Measurements from ENCODE around the gene DLGAP5.
A peak's percentile ranks its signal among the peaks of the same experiment; 100 is the strongest.

The DLGAP5 gene

DNA sequence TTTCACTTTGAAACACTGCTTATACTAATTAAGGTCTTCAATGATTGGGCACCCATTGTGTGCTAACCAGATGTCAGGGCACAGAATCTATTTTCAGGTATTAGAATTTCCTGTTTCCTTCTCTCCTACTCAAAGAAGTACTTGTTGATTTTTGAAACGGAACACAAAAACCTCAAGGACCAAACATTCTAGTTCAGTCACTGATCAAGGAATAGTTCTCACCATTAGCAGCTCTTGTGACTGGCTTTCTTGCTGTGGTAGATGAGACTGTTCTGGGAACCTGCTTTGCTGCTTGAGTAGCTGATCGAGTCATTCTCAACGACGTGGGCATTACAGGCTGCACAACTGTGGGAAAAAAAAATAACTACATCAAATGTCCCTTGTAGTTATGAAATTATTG lies 11.0 kb downstream of the DLGAP5 start:
- no peak for DNase-seq (ENCODE audit: low read depth)

DNA sequence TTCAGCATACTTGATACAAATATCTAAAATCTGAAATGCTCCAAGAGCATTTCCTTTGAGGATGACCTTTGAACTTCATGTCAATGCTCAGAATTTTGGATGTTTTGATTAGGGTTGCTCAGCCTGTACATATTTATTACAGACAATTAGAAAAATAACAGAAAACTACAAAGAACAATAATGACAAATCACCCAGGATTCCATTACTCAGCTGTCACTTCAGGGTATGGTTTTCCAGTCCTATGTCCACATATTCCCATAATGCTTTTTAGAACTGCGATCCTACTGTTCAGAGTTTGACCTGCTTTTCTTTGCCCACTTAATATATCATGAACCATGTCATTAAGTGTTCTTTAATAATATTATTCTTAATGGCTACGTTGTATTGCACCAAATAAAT lies 11.4 kb downstream of the DLGAP5 start:
- no peak for DNase-seq (ENCODE audit: low read depth)

DNA sequence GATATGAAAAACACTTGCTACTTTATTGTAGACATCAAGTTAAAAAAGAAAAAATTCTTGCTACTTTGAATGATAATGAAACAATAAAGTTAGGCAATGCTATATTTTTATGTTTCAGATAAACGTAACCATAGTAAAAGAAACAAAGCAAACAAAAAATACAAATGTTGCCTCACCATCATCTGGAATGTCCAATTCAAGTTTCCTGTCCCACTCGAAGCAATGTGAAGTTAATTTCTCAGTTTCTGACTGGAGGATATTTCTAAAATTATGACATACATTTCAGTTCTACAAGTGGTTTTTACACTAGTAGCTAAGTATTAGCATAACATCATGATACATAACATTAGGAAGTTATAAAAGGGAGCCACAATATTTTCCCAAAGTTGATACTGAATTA lies 20.9 kb downstream of the DLGAP5 start:
- DNase-seq (ENCODE audit: low read depth): no peak

GRCh38 chr14:55160989-55161388 lies 30.4 kb downstream of the DLGAP5 start:
- no peak for DNase-seq (ENCODE audit: low read depth)

- no peak for DNase-seq (ENCODE audit: low read depth)
Observed at GRCh38 chr14:55158412-55158811, 33.0 kb downstream of the DLGAP5 start.

DNA sequence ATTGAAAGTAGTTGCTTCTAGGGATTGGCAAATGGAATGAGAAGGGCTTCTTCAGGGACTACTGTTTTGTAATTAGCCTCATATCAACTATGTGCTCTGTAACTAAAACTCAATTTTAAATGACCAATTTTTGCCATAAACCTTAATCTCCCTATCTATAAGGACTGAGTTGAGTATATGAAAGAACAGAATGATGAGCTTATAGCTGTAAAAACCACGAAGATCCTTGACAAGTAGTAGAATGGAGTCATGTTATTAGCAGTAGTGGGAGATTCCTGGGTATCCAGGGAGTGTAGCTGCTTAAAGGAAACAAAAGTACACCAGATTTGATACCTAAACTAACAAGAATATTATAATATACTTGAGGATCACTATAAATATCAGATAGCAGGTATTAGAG lies 34.3 kb downstream of the DLGAP5 start:
- DNase-seq (ENCODE audit: low read depth): no peak

GRCh38 chr14:55153951-55154350 lies 37.4 kb downstream of the DLGAP5 start:
- no peak for DNase-seq (ENCODE audit: low read depth)

- no peak for DNase-seq (ENCODE audit: low read depth)
Observed at GRCh38 chr14:55152052-55152753, 39.2 kb downstream of the DLGAP5 start.

GRCh38 chr14:55151601-55152000 lies 39.8 kb downstream of the DLGAP5 start:
- no peak for DNase-seq (ENCODE audit: low read depth)

DNA sequence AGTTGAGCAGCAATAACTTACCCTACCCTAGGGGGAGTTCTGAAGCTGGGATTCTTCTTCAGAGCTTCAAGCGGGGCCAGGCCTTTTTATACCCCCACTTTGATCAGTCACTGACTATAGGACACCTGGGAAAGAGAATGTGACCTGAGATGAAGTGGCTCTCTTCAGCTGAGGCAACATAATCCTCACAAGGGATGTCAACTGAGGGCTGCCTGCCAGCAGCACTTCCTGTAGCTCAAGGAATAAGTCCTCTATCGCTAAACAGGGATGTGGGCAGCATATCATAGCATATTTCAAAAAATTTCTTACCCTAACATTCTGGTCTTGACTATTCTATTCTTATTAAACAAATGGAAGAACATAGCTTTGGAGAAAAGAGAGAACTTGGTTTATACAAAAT lies 45.0 kb downstream of the DLGAP5 start:
- DNase-seq (ENCODE audit: low read depth): no peak

- DNase-seq (ENCODE audit: low read depth): no peak
Observed at GRCh38 chr14:55142466-55142865, 48.9 kb downstream of the DLGAP5 start.

DNA sequence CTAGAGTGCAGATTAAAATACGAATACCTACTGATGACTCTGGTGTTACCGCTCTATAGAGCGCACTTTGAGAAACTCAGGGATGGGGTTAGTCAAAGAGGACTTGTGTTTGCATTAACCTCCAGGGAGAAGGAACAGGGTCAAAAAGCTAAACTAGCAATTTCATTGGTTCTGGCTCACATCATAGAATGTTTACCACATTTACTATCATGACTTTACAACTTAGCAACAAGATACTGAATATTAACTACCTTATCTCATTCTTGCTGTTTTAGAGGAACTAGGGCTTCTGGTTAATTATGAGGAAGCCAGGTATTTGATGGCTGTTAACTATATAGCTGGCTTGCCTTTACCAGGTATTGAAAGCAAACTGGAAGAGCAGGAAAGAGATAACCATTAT lies 49.6 kb downstream of the DLGAP5 start:
- no peak for DNase-seq (ENCODE audit: low read depth)

- DNase-seq (ENCODE audit: low read depth): no peak
Observed at GRCh38 chr14:55139696-55140509, 51.5 kb downstream of the DLGAP5 start.

GRCh38 chr14:55139141-55139540 lies 52.2 kb downstream of the DLGAP5 start:
- no peak for DNase-seq (ENCODE audit: low read depth)

DNA sequence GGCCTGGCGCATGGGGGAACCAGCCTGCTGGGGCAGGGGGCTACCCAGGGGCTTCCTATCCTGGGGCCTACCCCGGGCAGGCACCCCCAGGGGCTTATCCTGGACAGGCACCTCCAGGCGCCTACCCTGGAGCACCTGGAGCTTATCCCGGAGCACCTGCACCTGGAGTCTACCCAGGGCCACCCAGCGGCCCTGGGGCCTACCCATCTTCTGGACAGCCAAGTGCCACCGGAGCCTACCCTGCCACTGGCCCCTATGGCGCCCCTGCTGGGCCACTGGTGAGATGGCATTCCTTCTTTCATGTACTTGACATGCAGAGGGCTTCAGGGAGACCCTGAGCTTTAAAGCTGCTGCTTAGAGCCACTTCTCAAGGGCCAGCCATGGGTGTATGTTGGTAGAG lies 53.3 kb downstream of the DLGAP5 start:
- DNase-seq (ENCODE audit: low read depth): no peak

- no peak for DNase-seq (ENCODE audit: low read depth)
Observed at GRCh38 chr14:55136885-55137786, 54.2 kb downstream of the DLGAP5 start.

- no peak for DNase-seq (ENCODE audit: low read depth)
Observed at GRCh38 chr14:55136241-55136640, 55.1 kb downstream of the DLGAP5 start.

DNA sequence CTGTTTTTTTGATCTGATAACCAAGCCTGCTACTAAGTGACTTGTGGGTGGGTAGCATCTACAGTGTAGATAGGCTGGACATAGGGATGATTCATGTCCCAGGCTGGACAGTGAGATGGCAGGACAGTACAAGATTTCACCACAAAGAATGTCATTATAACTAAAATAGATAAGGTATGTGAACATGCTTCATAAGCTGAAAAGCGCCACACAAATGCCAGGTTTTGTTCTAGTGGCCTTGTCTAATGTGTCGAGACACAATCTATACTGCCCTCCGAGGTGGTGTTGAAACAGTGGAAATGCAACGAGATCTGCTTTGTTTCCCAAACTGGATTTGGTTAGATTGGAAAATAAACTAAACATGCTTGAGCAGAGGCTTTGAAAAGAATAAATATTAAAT lies 58.0 kb downstream of the DLGAP5 start:
- DNase-seq (ENCODE audit: low read depth): no peak

DNA sequence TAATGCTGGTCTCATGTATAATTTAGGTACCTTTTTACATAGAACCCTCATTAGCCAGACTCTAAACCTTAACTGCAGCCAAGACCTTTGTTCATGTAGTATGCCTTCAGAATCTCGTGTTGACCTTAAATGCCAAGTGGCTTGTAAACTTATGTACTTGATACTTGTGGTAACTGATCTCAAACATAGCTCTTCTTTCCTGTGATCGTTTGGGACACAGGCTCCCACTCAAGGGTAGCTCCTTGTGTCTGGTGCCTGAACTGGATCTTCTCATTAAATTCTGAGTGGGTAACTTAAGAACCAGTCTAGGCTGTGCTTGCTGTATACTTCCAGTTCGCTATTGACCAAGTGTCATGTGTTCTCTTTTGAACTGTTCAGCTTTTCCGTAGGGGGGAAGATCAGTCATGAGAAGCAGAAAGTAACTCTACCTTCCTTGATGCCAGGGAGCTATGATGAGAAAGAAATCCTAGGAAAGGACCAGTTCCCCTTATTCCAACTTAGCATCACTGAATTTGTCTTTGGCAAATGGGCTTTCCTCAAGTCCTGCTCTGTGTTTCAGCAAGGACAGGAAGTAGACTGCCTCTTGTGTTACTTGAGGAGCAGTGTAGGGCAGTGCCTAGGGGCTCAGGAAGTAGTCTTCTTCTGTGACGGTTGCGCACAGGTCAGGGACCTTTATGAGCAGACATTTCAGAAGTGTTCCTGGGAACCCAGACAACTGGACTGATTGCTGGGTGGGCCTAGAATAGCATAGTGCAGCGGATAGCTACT lies 59.8 kb downstream of the DLGAP5 start:
- DNase-seq (ENCODE audit: low read depth): no peak

DNA sequence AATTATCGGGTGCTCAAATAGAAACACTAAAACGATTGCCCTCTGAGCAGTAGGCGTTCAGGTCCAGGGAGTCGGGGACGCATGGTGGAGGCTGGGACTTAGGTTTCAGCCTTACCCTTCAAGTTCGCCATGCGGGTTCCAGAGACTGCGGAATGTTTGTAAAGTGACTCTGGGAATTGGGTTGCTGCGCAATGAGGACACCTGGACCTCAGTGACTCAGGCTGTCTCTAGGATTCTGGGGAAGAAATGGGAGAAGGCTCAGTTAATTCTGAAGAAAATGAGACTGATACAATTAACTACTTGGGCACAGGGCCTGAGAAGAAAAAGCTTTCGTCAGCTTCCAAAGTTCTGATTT lies 61.2 kb downstream of the DLGAP5 start:
- peak; percentile 43 for DNase-seq (ENCODE audit: low read depth)

- DNase-seq (ENCODE audit: low read depth): no peak
Observed at GRCh38 chr14:55129428-55130195, 61.8 kb downstream of the DLGAP5 start.
